ENCODE measurements around the gene DNAH1. TPM values are rescaled to one million over a fixed set of nuclear protein-coding genes. Genes with fewer than 3 reads are reported as not detected.
A peak's percentile ranks its signal among the peaks of the same experiment; 100 is the strongest.

The DNAH1 gene
- total and polyA plus RNA-seq, 2 of the 13 experiments (the other 11 are each of a cell fraction or from before 2014, with no cell fraction given), result 0.64 to 3.5 TPM

DNA sequence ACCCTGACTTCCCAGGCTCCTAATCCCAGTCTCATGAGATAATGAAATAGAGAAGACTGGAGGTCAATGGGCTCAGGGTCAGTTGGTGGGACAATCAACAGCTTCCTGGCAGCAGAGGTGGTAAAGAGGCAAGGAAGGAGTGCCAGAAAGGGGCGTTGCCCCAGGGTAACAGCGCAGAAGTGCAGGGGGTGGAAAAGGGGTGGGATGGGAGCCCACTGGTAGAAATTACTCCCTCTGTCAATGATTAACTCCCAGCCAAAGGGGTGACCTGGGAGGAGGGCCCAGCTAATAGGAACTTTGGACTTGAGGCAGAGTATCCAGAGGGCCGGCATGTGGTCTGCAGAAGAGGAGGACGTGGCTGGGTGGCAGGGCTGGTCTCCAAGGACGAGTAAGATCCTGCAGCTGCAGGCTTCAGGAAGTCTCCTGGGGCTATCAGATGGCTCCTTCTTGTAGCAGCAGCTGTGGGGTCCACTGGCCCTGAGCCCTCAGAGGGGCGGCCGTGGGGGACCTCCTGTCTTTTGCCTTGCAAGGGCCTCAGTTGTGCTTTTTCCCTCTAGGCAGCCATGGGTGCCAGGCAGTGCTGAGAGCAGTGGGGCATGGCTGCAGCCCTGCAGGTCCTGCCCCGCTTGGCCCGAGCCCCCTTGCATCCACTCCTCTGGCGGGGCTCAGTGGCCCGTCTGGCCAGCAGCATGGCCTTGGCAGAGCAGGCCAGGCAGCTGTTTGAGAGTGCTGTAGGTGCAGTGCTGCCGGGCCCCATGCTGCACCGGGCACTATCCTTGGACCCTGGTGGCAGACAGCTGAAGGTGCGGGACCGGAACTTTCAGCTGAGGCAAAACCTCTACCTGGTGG lies 26.1 kb upstream of the DNAH1 start (continued):
- TF ChIP-seq, protein P1, sequence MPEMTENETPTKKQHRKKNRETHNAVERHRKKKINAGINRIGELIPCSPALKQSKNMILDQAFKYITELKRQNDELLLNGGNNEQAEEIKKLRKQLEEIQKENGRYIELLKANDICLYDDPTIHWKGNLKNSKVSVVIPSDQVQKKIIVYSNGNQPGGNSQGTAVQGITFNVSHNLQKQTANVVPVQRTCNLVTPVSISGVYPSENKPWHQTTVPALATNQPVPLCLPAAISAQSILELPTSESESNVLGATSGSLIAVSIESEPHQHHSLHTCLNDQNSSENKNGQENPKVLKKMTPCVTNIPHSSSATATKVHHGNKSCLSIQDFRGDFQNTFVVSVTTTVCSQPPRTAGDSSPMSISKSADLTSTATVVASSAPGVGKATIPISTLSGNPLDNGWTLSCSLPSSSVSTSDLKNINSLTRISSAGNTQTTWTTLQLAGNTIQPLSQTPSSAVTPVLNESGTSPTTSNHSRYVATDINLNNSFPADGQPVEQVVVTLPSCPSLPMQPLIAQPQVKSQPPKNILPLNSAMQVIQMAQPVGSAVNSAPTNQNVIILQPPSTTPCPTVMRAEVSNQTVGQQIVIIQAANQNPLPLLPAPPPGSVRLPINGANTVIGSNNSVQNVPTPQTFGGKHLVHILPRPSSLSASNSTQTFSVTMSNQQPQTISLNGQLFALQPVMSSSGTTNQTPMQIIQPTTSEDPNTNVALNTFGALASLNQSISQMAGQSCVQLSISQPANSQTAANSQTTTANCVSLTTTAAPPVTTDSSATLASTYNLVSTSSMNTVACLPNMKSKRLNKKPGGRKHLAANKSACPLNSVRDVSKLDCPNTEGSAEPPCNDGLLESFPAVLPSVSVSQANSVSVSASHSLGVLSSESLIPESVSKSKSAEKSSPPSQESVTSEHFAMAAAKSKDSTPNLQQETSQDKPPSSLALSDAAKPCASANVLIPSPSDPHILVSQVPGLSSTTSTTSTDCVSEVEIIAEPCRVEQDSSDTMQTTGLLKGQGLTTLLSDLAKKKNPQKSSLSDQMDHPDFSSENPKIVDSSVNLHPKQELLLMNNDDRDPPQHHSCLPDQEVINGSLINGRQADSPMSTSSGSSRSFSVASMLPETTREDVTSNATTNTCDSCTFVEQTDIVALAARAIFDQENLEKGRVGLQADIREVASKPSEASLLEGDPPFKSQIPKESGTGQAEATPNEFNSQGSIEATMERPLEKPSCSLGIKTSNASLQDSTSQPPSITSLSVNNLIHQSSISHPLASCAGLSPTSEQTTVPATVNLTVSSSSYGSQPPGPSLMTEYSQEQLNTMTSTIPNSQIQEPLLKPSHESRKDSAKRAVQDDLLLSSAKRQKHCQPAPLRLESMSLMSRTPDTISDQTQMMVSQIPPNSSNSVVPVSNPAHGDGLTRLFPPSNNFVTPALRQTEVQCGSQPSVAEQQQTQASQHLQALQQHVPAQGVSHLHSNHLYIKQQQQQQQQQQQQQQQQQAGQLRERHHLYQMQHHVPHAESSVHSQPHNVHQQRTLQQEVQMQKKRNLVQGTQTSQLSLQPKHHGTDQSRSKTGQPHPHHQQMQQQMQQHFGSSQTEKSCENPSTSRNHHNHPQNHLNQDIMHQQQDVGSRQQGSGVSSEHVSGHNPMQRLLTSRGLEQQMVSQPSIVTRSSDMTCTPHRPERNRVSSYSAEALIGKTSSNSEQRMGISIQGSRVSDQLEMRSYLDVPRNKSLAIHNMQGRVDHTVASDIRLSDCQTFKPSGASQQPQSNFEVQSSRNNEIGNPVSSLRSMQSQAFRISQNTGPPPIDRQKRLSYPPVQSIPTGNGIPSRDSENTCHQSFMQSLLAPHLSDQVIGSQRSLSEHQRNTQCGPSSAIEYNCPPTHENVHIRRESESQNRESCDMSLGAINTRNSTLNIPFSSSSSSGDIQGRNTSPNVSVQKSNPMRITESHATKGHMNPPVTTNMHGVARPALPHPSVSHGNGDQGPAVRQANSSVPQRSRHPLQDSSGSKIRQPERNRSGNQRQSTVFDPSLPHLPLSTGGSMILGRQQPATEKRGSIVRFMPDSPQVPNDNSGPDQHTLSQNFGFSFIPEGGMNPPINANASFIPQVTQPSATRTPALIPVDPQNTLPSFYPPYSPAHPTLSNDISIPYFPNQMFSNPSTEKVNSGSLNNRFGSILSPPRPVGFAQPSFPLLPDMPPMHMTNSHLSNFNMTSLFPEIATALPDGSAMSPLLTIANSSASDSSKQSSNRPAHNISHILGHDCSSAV (CRISPR knock-in tag; IDR thresholded peaks at IDR 0.05; ENCODE audit: borderline replicate concordance), result 0 out of 2 replicates have a peak, but pooled peaks have one; percentile 7
- TF ChIP-seq, protein P2, sequence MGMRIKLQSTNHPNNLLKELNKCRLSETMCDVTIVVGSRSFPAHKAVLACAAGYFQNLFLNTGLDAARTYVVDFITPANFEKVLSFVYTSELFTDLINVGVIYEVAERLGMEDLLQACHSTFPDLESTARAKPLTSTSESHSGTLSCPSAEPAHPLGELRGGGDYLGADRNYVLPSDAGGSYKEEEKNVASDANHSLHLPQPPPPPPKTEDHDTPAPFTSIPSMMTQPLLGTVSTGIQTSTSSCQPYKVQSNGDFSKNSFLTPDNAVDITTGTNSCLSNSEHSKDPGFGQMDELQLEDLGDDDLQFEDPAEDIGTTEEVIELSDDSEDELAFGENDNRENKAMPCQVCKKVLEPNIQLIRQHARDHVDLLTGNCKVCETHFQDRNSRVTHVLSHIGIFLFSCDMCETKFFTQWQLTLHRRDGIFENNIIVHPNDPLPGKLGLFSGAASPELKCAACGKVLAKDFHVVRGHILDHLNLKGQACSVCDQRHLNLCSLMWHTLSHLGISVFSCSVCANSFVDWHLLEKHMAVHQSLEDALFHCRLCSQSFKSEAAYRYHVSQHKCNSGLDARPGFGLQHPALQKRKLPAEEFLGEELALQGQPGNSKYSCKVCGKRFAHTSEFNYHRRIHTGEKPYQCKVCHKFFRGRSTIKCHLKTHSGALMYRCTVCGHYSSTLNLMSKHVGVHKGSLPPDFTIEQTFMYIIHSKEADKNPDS (CRISPR knock-in tag; IDR thresholded peaks at IDR 0.05), result peak; percentile 97
- TF ChIP-seq, protein P3, sequence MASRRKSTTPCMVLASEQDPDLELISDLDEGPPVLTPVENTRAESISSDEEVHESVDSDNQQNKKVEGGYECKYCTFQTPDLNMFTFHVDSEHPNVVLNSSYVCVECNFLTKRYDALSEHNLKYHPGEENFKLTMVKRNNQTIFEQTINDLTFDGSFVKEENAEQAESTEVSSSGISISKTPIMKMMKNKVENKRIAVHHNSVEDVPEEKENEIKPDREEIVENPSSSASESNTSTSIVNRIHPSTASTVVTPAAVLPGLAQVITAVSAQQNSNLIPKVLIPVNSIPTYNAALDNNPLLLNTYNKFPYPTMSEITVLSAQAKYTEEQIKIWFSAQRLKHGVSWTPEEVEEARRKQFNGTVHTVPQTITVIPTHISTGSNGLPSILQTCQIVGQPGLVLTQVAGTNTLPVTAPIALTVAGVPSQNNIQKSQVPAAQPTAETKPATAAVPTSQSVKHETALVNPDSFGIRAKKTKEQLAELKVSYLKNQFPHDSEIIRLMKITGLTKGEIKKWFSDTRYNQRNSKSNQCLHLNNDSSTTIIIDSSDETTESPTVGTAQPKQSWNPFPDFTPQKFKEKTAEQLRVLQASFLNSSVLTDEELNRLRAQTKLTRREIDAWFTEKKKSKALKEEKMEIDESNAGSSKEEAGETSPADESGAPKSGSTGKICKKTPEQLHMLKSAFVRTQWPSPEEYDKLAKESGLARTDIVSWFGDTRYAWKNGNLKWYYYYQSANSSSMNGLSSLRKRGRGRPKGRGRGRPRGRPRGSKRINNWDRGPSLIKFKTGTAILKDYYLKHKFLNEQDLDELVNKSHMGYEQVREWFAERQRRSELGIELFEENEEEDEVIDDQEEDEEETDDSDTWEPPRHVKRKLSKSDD (CRISPR knock-in tag; IDR thresholded peaks at IDR 0.05; ENCODE audit: low read depth), result no peak
- TF ChIP-seq, protein P4, sequence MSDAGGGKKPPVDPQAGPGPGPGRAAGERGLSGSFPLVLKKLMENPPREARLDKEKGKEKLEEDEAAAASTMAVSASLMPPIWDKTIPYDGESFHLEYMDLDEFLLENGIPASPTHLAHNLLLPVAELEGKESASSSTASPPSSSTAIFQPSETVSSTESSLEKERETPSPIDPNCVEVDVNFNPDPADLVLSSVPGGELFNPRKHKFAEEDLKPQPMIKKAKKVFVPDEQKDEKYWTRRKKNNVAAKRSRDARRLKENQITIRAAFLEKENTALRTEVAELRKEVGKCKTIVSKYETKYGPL (CRISPR knock-in tag; IDR thresholded peaks at IDR 0.05), result no peak; the same call in 1 of the 2 replicates
- TF ChIP-seq, protein P5, sequence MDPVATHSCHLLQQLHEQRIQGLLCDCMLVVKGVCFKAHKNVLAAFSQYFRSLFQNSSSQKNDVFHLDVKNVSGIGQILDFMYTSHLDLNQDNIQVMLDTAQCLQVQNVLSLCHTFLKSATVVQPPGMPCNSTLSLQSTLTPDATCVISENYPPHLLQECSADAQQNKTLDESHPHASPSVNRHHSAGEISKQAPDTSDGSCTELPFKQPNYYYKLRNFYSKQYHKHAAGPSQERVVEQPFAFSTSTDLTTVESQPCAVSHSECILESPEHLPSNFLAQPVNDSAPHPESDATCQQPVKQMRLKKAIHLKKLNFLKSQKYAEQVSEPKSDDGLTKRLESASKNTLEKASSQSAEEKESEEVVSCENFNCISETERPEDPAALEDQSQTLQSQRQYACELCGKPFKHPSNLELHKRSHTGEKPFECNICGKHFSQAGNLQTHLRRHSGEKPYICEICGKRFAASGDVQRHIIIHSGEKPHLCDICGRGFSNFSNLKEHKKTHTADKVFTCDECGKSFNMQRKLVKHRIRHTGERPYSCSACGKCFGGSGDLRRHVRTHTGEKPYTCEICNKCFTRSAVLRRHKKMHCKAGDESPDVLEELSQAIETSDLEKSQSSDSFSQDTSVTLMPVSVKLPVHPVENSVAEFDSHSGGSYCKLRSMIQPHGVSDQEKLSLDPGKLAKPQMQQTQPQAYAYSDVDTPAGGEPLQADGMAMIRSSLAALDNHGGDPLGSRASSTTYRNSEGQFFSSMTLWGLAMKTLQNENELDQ (CRISPR knock-in tag; IDR thresholded peaks at IDR 0.05; ENCODE audit: borderline replicate concordance), result no peak
- peak; percentile 69 for TF ChIP-seq NR2F6 (IDR thresholded peaks at IDR 0.05)
- peak; percentile 86 for TF ChIP-seq NR2F6 (CRISPR knock-in tag; IDR thresholded peaks at IDR 0.05)
- TF ChIP-seq ADNP (CRISPR knock-in tag; IDR thresholded peaks at IDR 0.05), result no peak
- no peak for TF ChIP-seq ZNF780A (CRISPR knock-in tag; IDR thresholded peaks at IDR 0.05)
- no peak for TF ChIP-seq NCOA5 (CRISPR knock-in tag; IDR thresholded peaks at IDR 0.05)
